Esophagus mucosa (tissue), 1 donor: ENCODE measurements around the gene CRIP1. TPM values are rescaled to one million over a fixed set of nuclear protein-coding genes. Genes with fewer than 3 reads are reported as not detected.

ENCODE experiments used
- ATAC-seq: fragments of 200-7000 bp; cut with Tn5 transposase; one replicate; pipeline ENCODE4 v1.9.1; 2020
- total RNA-seq: library from RNA; stranded (reverse); gene quantifications from one replicate; pipeline ENCODE4 v1.2.4, GENCODE V29; 2023
- donor health status: DM: yes; HTN: yes; CAD: no.

The CRIP1 gene
- total RNA-seq, 1 donor from 2014 or later = 42.6 TPM

- no peak for ATAC-seq
Measured at GRCh38 chr14:105533811-105534498, 47.3 kb downstream of the CRIP1 start.

- no peak for ATAC-seq
Measured at GRCh38 chr14:105534586-105534985, 47.9 kb downstream of the CRIP1 start.

GRCh38 chr14:105536051-105536450 is 49.4 kb downstream of the CRIP1 start:
- ATAC-seq = no peak

- no peak for ATAC-seq
Measured at GRCh38 chr14:105536691-105537579, 50.2 kb downstream of the CRIP1 start.

GRCh38 chr14:105537580-105538474 is 51.1 kb downstream of the CRIP1 start:
- peak; percentile 76 for ATAC-seq

Other genes starting within 250 kb of the CRIP1 start
- gene BTBD6, start 238.4 kb upstream of the CRIP1 start, total RNA-seq = 34.4 TPM
- gene BRF1, start 185.9 kb upstream of the CRIP1 start, total RNA-seq = 11.7 TPM
- 24.9 TPM for gene PACS2, start 172.1 kb upstream of the CRIP1 start, total RNA-seq
- 2.0 TPM for gene TEX22, start 88.3 kb upstream of the CRIP1 start, total RNA-seq
- 30.9 TPM for gene MTA1, start 67.1 kb upstream of the CRIP1 start, total RNA-seq
- gene CRIP2, start 12.1 kb upstream of the CRIP1 start, total RNA-seq = 51.5 TPM
- 8.9 TPM for gene TEDC1, start 4.4 kb downstream of the CRIP1 start, total RNA-seq
- gene TMEM121, start 39.7 kb downstream of the CRIP1 start, total RNA-seq = 0.48 TPM